SW480 (cell line): ENCODE measurements around the gene MYL5.
"Not testable (repeated sequence)": the region's sequence is repeated elsewhere in the genome, so short reads cannot be mapped to it uniquely, and the experiment has no call there.

Experiments
- DNase-seq: peaks from one replicate; pipeline ENCODE4 v3.0.0-alpha.2; 2016; ENCODE audit warnings: low spot score

Gene MYL5

DNA sequence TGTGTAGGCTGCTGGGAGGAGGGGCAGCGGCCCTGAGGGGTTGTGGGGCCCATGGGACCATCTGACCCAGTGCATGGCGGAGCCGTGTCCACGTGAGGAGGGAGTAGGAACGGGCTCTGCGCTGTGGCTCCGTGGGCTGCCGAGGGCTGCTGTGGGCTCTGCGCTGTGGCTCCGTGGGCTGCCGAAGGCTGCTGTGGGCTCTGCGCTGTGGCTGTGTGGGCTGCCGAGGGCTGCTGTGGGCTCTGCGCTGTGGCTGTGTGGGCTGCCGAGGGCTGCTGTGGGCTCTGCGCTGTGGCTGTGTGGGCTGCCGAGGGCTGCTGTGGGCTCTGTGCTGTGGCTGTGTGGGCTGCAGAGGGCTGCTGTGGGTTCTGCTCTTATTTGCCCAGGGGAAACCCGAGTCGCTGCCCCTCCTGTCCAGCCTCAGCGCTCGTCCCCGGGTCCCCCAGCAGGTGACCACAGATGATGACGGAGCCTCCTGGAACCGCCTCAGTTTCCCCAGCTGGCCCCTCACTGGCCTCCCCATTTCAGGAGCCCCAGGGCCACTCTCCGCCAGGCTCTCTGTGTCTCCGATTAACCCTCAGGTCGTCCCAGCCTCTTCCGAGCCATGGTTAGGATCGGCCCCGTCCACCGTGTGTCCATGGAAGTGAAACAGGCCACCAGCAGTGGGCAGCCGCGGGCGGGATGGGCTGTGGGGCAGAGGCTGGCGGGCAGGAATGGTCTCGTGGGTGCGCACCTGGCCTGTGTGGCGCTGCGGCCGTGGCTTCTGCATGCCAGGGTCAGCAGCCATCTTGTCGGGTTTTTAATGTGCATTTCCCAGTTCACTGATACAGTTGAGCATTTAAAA lies 51.3 kb downstream of the MYL5 start:
- DNase-seq, result no peak

DNA sequence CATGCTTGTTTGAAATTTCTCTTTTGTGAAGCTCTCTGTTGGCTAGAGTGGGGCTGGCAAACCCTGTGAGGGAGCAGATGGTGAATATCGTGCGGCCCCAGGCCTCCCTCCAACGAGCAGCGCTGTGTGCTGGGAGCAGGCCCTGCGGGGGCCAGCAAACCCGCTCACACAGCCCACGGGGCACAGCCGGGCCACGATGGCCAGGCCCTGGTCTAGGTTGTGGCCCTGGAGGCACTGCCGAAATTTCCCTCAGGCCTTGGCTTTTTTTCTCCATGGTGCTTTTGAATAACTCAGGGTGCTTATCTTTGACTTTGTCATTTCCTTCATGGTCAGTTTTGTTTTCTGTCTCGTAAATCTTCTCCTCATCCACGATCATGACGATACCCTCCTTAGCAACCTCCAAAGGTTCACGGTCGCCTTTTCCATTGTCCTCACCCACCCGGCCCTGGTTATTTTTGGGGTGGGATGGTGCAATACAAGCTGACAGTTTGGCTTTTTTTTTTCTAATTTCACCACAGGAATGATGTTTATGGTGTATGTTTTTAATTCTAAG lies 52.0 kb downstream of the MYL5 start:
- DNase-seq, result no peak

DNA sequence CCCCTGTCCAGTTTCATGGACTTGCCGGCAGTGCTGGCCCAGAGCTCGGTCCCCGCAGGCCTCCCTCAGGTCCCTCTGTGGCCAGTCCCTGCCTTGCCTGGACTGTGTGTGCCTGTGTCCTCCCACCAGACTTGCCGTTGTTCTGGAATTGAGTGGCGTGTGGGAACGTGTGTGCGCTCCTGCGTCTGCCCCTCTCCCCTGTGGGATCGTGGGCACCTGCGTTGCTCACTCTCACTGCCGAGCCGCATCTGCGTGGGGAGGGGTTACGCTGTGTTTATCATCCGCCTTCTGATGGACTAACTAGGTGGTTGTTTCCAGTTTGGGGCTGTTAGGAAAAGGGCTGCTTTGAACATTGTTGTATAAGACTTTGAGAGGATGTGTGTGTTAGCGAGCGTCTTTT lies 52.5 kb downstream of the MYL5 start:
- DNase-seq, result no peak

DNA sequence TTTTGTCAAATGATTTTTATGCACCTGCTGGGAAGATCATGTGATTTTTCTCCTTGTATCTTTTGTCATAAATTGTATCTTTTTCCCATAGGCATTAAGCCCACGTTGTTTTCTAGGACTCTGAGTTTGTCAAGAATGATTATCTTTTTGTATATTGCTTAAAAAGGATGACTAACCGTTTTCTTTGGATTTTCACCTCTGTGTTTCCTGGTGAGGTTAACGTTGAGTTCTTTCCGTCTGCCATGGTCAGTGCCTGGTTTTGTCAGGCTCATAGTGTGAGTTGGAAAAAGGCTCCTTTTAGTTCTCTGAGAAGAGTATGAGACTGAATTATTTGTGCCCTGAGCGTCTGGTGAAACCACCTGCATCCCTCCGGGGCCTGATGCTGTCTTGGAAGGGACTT lies 53.2 kb downstream of the MYL5 start:
- DNase-seq, result no peak

DNA sequence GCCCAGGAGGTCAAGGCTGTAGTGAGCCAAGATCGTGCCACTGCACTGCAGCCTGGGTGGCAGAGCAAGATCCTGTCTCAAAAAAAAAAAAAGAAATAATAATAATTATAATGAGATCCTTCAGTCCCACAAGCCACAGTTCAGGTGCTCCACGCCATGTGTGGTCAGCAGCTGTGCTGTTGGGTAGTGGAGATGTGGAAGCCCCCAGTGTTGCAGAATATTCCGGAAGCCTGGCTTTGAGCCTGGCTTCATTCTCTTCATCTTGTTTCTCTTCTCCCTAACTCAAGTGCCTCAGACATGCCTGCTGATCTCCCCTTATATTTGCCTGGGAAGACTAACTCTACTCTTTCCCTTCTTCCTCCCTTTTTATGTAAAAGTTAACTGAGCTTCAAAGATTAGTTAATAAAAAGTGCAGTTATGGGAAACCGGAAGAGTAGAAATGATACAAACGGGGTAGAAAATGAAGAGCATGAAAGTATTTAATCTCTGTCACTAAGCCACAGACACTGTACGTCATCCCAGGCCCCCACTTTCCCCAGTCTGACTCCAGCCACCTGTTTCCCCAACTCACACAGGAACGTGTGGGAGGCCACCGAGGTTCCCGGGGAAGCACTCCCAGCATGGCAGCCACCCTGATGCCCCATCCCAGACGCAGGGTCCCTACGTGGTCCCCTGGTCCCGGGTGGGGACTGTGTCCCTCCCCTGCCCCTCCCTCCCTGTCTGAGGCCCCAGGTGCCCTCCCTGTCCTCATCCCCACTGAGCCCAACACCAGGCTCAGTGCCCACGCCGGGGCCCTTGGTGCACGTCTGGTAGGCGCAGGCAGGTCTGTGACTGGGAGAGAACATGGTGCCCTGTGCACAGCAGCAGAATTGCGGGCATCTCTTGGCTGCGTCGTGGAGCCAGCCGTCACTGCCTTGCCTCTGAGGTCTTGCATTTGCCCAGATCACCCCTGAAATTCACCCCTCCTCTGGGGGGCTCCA lies 55.3 kb downstream of the MYL5 start:
- no peak for DNase-seq

DNA sequence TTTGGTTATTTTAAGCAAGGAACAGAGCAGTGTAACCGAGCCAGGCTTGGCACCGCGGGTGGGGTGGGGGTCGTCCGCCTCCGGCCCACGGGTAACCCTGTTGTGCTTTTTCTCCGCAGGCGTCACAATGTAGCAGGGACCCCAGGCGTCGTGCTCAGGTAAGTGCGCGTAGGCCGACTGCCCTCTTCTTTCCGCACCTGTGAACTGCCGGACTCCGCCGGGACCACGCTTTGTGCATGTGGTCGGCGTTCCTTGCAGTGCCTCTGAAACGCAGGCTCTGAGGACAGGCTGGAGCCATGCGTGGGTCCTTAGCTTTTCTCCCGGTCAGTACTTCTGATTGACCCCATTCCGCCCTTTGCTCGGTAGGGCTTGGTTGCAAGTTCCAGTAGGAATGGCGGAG lies 56.2 kb downstream of the MYL5 start:
- DNase-seq, result no peak

DNA sequence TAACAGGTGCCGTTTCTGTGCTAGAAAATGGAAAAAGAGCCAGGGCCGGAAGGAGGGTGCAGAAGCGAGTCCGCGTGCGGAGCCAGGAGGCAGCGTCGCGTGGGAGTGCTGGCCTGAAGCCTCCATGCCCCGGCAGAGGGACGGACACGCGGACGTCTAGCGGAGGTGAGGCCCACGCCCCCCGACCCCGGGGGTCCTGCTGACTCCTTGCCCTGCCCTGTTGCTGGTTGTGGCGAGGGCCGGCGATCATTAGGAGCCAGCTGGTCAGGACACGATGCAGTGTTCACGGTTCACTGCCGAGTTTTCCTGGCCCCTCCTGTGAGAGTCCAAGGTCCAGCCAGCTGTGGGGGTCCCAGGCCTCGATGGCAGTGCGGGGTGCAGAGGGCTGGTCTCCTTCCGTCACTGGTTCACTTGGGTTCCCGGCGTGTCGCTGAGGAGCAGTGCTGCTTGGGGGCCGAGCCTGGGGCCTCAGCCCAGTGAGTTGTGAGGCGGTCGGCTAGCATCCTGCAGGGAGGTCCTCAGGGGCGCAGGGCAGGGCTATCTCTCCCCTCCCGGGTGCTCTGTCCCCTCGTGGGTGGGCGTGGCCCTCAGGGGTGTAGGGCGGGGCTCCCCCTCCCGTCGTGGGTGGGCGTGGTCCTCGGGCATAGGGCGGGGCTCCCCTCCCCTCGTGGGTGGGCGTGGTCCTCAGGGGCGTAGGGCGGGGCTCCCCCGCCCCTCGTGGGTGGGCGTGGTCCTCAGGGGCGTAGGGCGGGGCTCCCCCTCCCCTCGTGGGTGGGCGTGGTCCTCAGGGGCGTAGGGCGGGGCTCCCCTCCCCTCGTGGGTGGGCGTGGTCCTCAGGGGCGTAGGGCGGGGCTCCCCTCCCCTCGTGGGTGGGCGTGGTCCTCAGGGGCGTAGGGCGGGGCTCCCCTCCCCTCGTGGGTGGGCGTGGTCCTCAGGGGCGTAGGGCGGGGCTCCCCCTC lies 56.9 kb downstream of the MYL5 start:
- not testable (repeated sequence) for DNase-seq
